AG10803 (cell line): Measurements from ENCODE around the gene TLK1.
"Not testable (repeated sequence)": the region's sequence is repeated elsewhere in the genome, so short reads cannot be mapped to it uniquely, and the experiment has no call there.

Experiments used
- DNase-seq: peaks from one replicate; pipeline ENCODE4 v3.0.0; 2010; ENCODE audit warnings: low read depth
- H3K4me3 ChIP-seq: 2 replicates; pipeline ENCODE4 v1.5.1; 2011; ENCODE audit warnings: mild to moderate bottlenecking, low read length, control low read depth
- CTCF ChIP-seq: conservative IDR thresholded peaks from 2 replicates; pipeline ENCODE4 v1.5.1; 2011; ENCODE audit warnings: mild to moderate bottlenecking, low read length, control low read depth, inconsistent platforms

Gene TLK1

DNA sequence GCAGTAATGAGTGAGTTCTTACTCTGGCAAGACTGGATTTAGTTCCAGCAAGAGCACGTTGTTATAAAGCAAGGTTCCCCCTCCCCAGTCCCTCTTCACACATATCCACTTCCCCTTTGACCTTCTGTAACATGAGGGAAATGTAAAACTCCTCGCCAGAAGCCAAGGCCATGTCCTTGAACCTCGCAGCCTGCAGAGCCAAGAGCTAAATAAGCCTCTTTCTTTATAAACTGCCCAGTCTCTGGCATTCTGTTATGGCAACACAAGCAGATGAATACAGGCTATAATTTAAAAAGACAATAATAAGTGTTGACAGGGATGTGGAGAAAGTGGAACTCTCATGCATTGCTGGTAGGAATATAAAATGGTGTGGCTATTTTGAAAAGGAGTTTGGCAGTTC, 60.3 kb downstream of the TLK1 start:
- no peak overlapping the region for H3K4me3 ChIP-seq
- TF ChIP-seq CTCF = no peak
- DNase-seq = no peak

DNA sequence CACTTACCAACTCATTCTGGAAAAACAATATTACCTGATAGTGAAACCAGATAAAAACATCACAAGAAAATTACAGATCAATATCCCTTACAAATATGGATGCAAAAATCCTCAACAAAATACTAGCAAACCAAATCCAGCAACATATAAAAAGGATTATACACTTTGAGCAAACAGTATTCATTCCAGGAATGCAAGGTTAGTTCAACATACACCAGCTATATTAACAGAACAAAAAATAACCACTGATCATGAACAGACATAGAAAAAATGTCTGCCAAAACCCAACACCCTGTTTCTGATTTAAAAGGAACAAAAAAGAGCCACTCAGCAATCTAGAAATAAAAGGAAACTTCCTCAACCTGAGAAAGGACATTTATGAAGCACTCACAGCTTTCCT, 62.1 kb downstream of the TLK1 start:
- no peak overlapping the region for H3K4me3 ChIP-seq
- no peak for TF ChIP-seq CTCF
- DNase-seq = no peak

DNA sequence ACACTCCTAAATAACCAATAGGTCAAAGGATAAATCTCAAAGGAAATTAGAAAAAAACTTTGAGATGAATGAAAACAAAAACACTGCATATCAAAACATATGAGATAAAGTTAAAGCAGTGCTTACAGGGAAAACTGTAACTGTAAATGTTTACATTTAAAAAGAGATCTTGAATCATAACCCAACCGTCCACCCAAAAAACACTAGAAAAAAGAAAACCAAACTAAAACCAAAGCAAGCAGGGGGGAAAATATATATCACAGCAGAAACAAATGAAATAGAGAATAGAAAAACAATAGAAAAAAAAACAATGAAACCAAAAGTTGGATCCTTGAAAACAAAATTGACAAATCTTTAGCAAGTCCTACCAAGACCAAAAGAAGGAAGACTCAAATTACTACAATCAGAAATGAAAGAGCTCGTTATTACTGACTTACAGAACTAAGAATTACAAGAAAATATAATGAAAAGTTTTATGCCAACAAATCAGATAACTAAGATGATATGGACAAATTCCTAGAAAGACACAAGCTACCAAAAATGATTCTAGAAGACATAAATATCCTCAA, 65.6 kb downstream of the TLK1 start:
- H3K4me3 ChIP-seq = no peak overlapping the region
- DNase-seq = no peak
- no peak for TF ChIP-seq CTCF

DNA sequence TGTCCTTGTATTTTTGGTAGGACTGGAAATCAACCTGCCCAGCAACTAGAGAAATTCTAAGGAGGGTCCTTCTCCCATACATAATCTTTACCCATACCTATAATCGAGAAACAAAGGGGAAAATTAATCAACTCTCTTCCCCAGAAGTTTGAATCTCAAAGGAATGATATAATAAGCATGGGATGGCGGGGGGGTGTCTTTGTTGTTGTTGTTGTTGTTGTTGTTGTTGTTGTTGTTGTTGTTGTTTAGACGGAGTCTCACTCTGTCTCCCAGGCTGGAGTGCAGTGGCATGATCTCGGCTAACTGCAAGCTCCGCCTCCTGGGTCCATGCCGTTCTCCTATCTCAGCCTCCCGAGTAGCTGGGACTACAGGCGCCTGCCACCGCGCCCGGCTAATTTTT, 69.2 kb downstream of the TLK1 start:
- DNase-seq, H3K4me3 ChIP-seq: not testable (repeated sequence)

GRCh38 chr2:171089489-171089888, 71.2 kb downstream of the TLK1 start:
- DNase-seq = no peak
- no peak overlapping the region for H3K4me3 ChIP-seq
- no peak for TF ChIP-seq CTCF

DNA sequence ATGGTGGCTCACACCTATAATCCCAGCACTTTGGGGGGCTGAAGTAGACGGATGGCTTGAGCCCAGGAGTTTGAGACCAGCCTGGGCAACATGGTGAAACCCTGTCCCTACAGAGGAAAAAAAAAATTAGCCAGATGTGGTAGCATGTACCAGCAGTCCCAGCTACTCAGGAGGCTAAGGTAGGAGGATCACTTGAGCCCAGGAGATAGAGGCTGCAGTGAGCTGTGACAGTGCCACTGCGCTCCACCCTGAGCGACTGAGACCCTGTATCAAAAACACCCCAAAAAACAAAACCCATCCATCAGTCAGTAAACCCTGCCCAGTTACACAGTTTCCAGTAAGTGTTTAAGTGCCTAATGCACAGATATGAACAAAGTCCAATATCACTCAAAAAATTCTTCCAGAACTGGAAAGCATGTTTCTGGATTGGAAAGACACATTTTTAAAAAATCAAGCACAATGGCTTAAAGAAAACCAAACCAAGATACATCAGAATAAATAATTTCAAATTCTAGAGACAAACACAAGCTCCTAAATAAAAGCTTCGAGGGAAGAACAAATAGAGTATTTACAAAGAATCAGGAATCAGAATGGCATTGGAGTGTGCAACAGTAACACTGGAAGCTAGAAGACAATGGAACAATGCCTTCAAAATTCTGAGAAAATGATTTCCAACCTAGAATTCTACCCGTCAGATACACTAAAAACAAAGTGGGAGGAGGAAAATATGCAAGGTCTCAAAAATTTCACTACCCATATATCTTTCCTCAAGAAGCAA, 72.4 kb downstream of the TLK1 start:
- H3K4me3 ChIP-seq = no peak overlapping the region
- TF ChIP-seq CTCF = no peak
- DNase-seq = no peak

GRCh38 chr2:171087547-171087946, 73.1 kb downstream of the TLK1 start:
- DNase-seq = no peak
- H3K4me3 ChIP-seq = no peak overlapping the region
- no peak for TF ChIP-seq CTCF
